Upper lobe of right lung (tissue), 1 donor: ENCODE measurements around the gene EAF1. TPM values are rescaled to one million over a fixed set of nuclear protein-coding genes. Genes with fewer than 3 reads are reported as not detected.
"Not testable (repeated sequence)": the region's sequence is repeated elsewhere in the genome, so short reads cannot be mapped to it uniquely, and the experiment has no call there.

Experiments
- ATAC-seq: fragments of 200-7000 bp; cut with Tn5 transposase; one replicate; pipeline ENCODE4 v1.9.1; 2020; ENCODE audit warnings: mild to moderate bottlenecking, moderate library complexity
- DNase-seq: peaks from one replicate; pipeline ENCODE4 v3.0.0-alpha.2; 2020
- H3K27ac ChIP-seq: fragments of 200-600 bp; one replicate; pipeline ENCODE4 v1.8.0; 2022
- H3K27me3 ChIP-seq: fragments of 200-600 bp; one replicate; pipeline ENCODE4 v1.8.0; 2022; ENCODE audit warnings: mild to moderate bottlenecking
- H3K36me3 ChIP-seq: fragments of 200-600 bp; one replicate; pipeline ENCODE4 v1.8.0; 2022
- H3K4me1 ChIP-seq: fragments of 200-600 bp; one replicate; pipeline ENCODE4 v1.8.0; 2022
- H3K4me3 ChIP-seq: fragments of 200-600 bp; one replicate; pipeline ENCODE4 v1.8.0; 2022; ENCODE audit warnings: mild to moderate bottlenecking
- H3K9me3 ChIP-seq: fragments of 200-600 bp; one replicate; pipeline ENCODE4 v1.8.0; 2022
- intact Hi-C: fragments of 100-400 bp; cut with DNase I; formaldehyde crosslinking; loops from one replicate; pipeline ENCODE4 v1.11.0; 2022
- total RNA-seq: library from RNA; stranded (reverse); fragmentation: NEBNext Ultra II Directional; extraction: Animal tissue kit (Norgen Biotek cat#: 25700); gene quantifications from one replicate; pipeline ENCODE4 v1.2.1, GENCODE V29; 2021
- TF ChIP-seq, protein P1 (sequence below): fragments of 200-600 bp; IDR thresholded peaks from one replicate; pipeline ENCODE4 v1.8.0; 2022; ENCODE audit warnings: antibody characterized with exemption
- donor health status: DM: no; HTN: yes; CAD: no; lungs with severe emphysema.

EAF1 gene
- total RNA-seq, 1 donor from 2014 or later, result 24.6 TPM

DNA sequence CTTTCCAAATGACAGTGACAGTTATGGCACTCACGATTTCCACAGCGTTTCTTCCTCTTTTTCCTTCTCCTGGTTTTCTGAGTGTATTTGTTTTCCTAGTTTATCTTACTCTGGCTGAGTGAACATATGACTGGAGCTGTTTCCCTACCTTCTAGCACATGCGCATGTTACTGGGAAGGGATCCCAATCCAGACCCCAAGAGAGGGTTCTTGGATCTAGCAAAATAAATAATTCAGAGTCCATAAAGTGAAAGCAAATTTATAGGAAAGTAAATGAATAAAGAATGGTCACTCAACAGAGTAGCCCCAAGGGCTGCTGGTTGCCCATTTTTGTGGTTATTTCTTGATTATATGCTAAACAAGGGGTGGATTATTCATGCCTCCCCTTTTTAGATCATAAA, 23.9 kb upstream of the EAF1 start:
- no peaks in the 10 kb centered on the region for H3K9me3 ChIP-seq
- no peaks in the 10 kb centered on the region for H3K27me3 ChIP-seq
- ATAC-seq (no peak), DNase-seq (no peak)
- H3K4me3 ChIP-seq, result no peak overlapping the region
- intact Hi-C loops, result no loop called here
- no peaks in the 10 kb centered on the region for H3K36me3 ChIP-seq
- no peak overlapping the region for H3K27ac ChIP-seq
- TF ChIP-seq, protein P1, sequence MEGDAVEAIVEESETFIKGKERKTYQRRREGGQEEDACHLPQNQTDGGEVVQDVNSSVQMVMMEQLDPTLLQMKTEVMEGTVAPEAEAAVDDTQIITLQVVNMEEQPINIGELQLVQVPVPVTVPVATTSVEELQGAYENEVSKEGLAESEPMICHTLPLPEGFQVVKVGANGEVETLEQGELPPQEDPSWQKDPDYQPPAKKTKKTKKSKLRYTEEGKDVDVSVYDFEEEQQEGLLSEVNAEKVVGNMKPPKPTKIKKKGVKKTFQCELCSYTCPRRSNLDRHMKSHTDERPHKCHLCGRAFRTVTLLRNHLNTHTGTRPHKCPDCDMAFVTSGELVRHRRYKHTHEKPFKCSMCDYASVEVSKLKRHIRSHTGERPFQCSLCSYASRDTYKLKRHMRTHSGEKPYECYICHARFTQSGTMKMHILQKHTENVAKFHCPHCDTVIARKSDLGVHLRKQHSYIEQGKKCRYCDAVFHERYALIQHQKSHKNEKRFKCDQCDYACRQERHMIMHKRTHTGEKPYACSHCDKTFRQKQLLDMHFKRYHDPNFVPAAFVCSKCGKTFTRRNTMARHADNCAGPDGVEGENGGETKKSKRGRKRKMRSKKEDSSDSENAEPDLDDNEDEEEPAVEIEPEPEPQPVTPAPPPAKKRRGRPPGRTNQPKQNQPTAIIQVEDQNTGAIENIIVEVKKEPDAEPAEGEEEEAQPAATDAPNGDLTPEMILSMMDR, result no peak
- no peaks in the 10 kb centered on the region for H3K4me1 ChIP-seq

DNA sequence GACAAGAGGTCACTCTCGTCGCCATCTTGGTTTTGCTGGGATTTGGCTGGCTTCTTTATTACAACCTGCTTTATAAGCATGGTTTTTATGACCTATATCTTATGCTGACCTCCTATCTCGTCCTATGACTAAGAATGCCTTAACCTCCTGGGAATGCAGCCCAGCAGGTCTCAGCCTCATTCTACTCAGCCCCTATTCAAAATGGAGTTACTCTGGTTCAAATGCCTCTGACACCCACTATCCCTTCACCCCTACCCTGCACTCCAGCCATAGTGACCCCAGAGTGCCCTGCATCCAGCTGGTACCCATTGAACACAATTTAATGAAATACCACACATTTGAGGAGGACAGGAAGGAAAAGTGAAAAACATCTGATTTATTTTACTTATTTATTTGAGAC, 23.4 kb upstream of the EAF1 start:
- H3K4me1 ChIP-seq, result peaks cover 4% of the 10 kb centered on the region
- no peaks in the 10 kb centered on the region for H3K36me3 ChIP-seq
- ATAC-seq (no peak), DNase-seq (no peak)
- H3K9me3 ChIP-seq, result no peaks in the 10 kb centered on the region
- intact Hi-C loops, result no loop called here
- no peaks in the 10 kb centered on the region for H3K27me3 ChIP-seq
- no peak overlapping the region for H3K4me3 ChIP-seq
- H3K27ac ChIP-seq, result no peak overlapping the region
- TF ChIP-seq, protein P1, result no peak

DNA sequence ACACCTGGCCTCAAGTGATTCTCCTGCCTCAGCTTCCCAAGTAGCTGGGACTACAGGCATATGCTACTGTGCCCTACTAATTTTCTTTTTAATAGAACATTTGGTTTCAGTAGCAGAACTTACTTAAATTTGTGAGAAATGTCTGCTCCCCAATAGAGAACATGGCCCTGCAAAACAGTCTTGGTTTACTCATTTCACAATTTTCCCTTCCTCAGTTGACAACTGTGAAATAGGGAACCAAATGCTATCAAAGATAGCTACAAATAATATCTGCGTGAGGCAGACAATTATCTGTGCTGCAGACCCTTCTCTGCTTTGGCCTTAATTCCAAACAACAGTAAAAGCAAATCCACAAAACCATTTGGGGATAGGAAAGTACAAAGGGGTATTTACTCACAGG, 22.6 kb upstream of the EAF1 start:
- Histone ChIP-seq H3K27me3 (no peaks in the 10 kb centered on the region), H3K9me3 (no peaks in the 10 kb centered on the region), H3K27ac (no peak overlapping the region), H3K4me1 (peaks cover 6% of the 10 kb centered on the region), H3K4me3 (no peak overlapping the region), H3K36me3 (no peaks in the 10 kb centered on the region)
- TF ChIP-seq, protein P1, result no peak
- intact Hi-C loops, result no loop called here
- DNase-seq, result no peak
- peak; percentile 26 for ATAC-seq

DNA sequence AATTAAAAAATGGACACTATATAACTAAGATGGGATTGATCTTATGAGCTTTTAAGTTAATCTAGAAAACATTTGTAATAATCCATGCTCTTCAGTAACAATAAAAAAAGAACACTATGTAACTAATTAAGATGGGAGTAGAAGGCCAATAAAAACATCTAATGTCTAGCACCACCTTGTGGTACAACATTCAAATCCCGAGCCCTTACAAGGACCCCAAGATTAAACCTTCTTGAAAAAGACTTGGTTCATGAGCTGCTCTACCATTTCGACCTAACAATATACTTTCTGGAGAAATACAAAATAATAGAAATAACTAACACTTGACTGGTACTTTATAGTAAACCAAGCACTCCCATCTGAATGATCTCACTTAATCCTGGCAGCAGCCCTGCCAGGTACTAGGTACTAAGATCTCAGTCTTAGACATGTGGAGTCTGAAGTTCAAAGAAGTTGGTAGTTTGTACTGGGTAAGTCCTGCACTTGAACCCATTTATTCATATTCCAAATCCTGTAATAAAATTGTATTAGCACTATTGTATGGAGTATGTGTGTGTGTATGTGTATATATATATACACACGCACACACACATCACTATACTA, 21.8 kb upstream of the EAF1 start:
- intact Hi-C loops, result no loop called here
- TF ChIP-seq, protein P1, result peak; percentile 69
- Histone ChIP-seq H3K4me3 (no peak overlapping the region), H3K27ac (no peak overlapping the region), H3K36me3 (peaks cover 6% of the 10 kb centered on the region), H3K27me3 (no peaks in the 10 kb centered on the region), H3K4me1 (peaks cover 6% of the 10 kb centered on the region), H3K9me3 (no peaks in the 10 kb centered on the region)
- ATAC-seq (peak; percentile 79), DNase-seq (no peak)

DNA sequence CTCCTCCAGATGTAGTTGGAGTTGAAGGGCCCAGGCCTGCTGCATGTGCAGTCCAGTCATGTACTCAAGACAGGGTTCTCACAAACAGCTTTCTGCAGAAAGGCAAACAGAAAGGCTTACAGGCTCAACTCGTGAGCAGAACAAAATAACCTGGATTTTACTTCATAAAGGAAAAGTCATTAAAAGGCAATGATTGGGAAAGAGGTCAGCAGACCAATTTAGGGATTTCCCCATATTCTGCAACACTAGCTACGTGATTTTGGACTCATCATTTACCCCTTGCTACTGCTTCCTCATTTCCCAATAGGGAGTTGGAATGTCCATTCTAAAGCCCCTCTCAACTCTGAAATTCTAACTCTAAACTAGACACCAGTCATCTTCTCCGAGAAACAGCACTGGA, 18.2 kb upstream of the EAF1 start:
- H3K9me3 ChIP-seq, result no peaks in the 10 kb centered on the region
- peaks cover 6% of the 10 kb centered on the region for H3K4me1 ChIP-seq
- peaks cover 37% of the 10 kb centered on the region for H3K36me3 ChIP-seq
- DNase-seq (no peak), ATAC-seq (peak; percentile 55)
- intact Hi-C loops, result no loop called here
- no peak overlapping the region for H3K27ac ChIP-seq
- no peak overlapping the region for H3K4me3 ChIP-seq
- no peaks in the 10 kb centered on the region for H3K27me3 ChIP-seq
- TF ChIP-seq, protein P1, result no peak

DNA sequence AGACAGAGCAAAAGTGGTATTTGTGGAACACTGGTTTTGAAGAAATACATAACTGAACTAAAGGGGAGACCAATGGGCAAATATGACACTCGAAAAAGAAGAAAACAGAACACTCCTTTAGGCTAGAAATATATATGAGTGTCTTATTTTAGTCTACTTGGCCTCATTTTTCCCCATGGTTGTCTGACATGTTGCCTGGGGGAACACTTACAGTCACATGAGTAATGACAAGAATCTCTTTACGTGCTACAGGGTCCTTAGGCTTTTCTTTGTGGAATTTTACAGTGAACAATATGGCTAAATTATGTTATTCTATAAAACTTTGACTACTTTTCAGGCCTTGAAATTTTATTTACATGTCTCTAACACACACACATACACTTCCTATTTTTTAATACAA, 17.6 kb upstream of the EAF1 start:
- Histone ChIP-seq H3K27ac (no peak overlapping the region), H3K4me1 (peaks cover 6% of the 10 kb centered on the region), H3K27me3 (no peaks in the 10 kb centered on the region), H3K36me3 (peaks cover 43% of the 10 kb centered on the region), H3K9me3 (no peaks in the 10 kb centered on the region), H3K4me3 (no peak overlapping the region)
- TF ChIP-seq, protein P1, result no peak
- intact Hi-C loops, result no loop called here
- no peak for DNase-seq
- no peak for ATAC-seq

DNA sequence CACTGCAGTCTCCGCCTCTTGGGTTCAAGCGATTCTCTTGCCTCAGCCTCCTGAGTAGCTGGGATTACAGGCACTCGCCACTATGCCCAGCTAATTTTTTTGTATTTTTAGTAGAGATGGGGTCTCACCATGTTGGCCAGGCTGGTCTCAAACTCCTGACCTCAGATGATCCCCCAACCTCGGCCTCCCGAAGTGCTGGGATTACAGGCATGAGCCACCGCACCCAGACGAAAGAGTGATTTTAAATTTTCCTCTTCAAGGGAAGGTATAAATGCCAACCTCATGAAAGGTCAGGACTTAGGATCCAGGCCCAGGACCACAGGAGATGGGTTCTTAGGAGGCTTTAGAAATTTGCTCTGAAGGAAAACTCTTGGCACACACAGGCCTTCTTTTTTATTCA, 16.4 kb upstream of the EAF1 start:
- H3K9me3 ChIP-seq, H3K27ac ChIP-seq, H3K4me1 ChIP-seq, ATAC-seq, H3K27me3 ChIP-seq, DNase-seq, intact Hi-C loops, H3K4me3 ChIP-seq: not testable (repeated sequence)
- H3K36me3 ChIP-seq, result peaks cover 55% of the 10 kb centered on the region
